HepG2 (cell line): ENCODE data around the gene BMERB1. TPM values are rescaled to one million over a fixed set of nuclear protein-coding genes. Genes with fewer than 3 reads are reported as not detected.

Experiments
- BORCS8-MEF2B ChIP-seq: sonication (generic); formaldehyde crosslinking; IDR thresholded peaks from 2 replicates; pipeline ENCODE4 v1.8.0; 2022; ENCODE audit warnings: mild to moderate bottlenecking, missing genetic modification reagents
- DNMT3B ChIP-seq: conservative IDR thresholded peaks from 2 replicates; pipeline ENCODE4 v1.6.1; 2016; ENCODE audit warnings: missing biosample characterization, control low read depth
- ELF3 ChIP-seq: IDR thresholded peaks from 2 replicates; pipeline ENCODE4 v1.6.1; 2016; ENCODE audit warnings: missing genetic modification reagents, missing compliant biosample characterization
- ETV5 ChIP-seq: IDR thresholded peaks from 2 replicates; pipeline ENCODE4 v1.6.1; 2018; ENCODE audit warnings: missing biosample characterization, missing genetic modification reagents, inconsistent platforms, borderline replicate concordance
- HCFC1 ChIP-seq: fragments of 150-350 bp; IDR thresholded peaks from 2 replicates; pipeline ENCODE4 v1.6.1; 2014; ENCODE audit warnings: low read depth, low read length
- SMC3 ChIP-seq: IDR thresholded peaks from 2 replicates; pipeline ENCODE4 v1.6.1; 2011; ENCODE audit warnings: low read length, improper control_type of control experiment
- SOX6 ChIP-seq, 2 experiments: fragments of 450-650 bp in 1 of 2; sonication (generic) in 1 of 2; formaldehyde crosslinking in 1 of 2; IDR thresholded peaks; 2 replicates each; pipeline versions ENCODE4 v1.4.0 to v1.6.1; 2017 to 2020; ENCODE audit warnings: antibody characterized with exemption in 1 of 2, mild to moderate bottlenecking in 1 of 2, missing genetic modification reagents in 1 of 2
- SP5 ChIP-seq: IDR thresholded peaks from 2 replicates; pipeline ENCODE4 v1.6.1; 2016; ENCODE audit warnings: low read depth, borderline replicate concordance
- ZBTB42 ChIP-seq: sonication (generic); formaldehyde crosslinking; IDR thresholded peaks from 2 replicates; pipeline ENCODE4 v1.5.0; 2020; ENCODE audit warnings: mild to moderate bottlenecking, missing genetic modification reagents
- ZNF224 ChIP-seq: sonication (generic); formaldehyde crosslinking; IDR thresholded peaks from 2 replicates; pipeline ENCODE4 v1.5.0; 2020; ENCODE audit warnings: mild to moderate bottlenecking, missing genetic modification reagents
- ZNF441 ChIP-seq: sonication (generic); formaldehyde crosslinking; IDR thresholded peaks from 2 replicates; pipeline ENCODE4 v1.7.0; 2021; ENCODE audit warnings: missing genetic modification reagents, borderline replicate concordance
- ZNF562 ChIP-seq: sonication (generic); formaldehyde crosslinking; IDR thresholded peaks from 2 replicates; pipeline ENCODE4 v1.8.0; 2022; ENCODE audit warnings: missing genetic modification reagents, borderline replicate concordance
- ZNF589 ChIP-seq: sonication (generic); formaldehyde crosslinking; conservative IDR thresholded peaks from 2 replicates; pipeline ENCODE4 v1.8.0; 2022; ENCODE audit warnings: mild to moderate bottlenecking, moderate library complexity, missing genetic modification reagents
- ZNF615 ChIP-seq: sonication (generic); formaldehyde crosslinking; IDR thresholded peaks from 2 replicates; pipeline ENCODE4 v1.5.0; 2020; ENCODE audit warnings: mild to moderate bottlenecking, missing genetic modification reagents, borderline replicate concordance
- polyA plus RNA-seq, 8 experiments: library from polyadenylated mRNA; depleted of rRNA in 3 of 8; stranded (reverse) in 7 of 8; unstranded in 1 of 8; fragments of >200 nt; fragmentation: Illumina TruSeq in 4 of 8; extraction: Trizol in 4 of 8; gene quantifications; 2 replicates each; pipeline versions ENCODE4 v1.2.1 to v1.2.3, GENCODE V29; 2011 to 2016; ENCODE audit warnings: low read depth in 4 of 8, missing spikeins in 1 of 8, mixed read lengths in 1 of 8; ENCODE audit not compliant: insufficient read depth in 1 of 8
- total RNA-seq, 5 experiments: library from RNA; depleted of rRNA; stranded (reverse); fragments of >200 nt; fragmentation: Illumina TruSeq; extraction: Trizol; gene quantifications; 2 replicates each; pipeline ENCODE4 v1.2.3, GENCODE V29; 2016; ENCODE audit warnings: low read depth in 1 of 5
- TF ChIP-seq, protein P1 (sequence below): sonication (generic); formaldehyde crosslinking; IDR thresholded peaks from 2 replicates; pipeline ENCODE4 v1.5.0; 2020; ENCODE audit warnings: mild to moderate bottlenecking, missing genetic modification reagents
- TF ChIP-seq, protein P2 (sequence below): sonication (generic); formaldehyde crosslinking; IDR thresholded peaks from 2 replicates; pipeline ENCODE4 v1.4.0; 2020; ENCODE audit warnings: mild to moderate bottlenecking, missing genetic modification reagents, borderline replicate concordance
- TF ChIP-seq, protein P3 (sequence below): sonication (generic); formaldehyde crosslinking; IDR thresholded peaks from 2 replicates; pipeline ENCODE4 v1.8.0; 2022; ENCODE audit warnings: missing genetic modification reagents, mild to moderate bottlenecking, moderate library complexity, borderline replicate concordance
- TF ChIP-seq, protein P4 (sequence below): sonication (generic); formaldehyde crosslinking; IDR thresholded peaks from 2 replicates; pipeline ENCODE4 v1.5.0; 2020; ENCODE audit warnings: missing genetic modification reagents

The BMERB1 gene
- total and polyA plus RNA-seq, 2 of the 13 experiments (the other 11 are each of a cell fraction or from before 2014, with no cell fraction given): 1.4 TPM

DNA sequence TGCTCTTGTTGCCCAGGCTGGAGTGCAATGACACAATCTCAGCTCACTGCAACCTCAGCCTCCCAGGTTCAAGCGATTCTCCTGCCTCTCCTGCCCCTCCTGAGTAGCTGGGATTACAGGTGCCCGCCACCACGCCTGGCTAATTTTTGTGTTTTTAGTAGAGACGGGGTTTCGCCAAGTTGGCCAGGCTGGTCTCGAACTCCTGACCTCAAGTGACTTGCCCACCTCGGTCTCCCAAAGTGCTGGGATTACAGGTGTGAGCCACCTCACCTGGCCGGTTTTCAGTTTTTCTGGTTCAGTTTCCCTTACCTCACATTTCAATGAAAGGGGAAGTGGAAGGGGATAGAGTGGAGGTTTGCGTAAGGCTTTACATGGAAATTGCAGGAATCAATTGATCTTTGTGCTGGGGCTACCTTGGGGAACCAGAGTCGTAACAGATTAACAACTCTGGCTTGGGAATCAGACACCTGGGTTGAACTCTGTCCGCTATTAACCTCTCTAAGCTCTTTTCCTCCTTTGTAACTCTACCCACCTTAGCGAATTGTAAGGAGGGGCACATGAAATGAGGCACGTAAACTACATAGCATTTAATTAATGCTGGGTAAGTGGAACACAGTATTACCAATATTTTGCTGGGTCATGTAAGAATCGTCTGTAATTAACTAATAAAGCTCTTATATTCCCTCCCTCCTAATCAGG is 35.6 kb upstream of the BMERB1 start (continued):
- TF ChIP-seq, protein P1, sequence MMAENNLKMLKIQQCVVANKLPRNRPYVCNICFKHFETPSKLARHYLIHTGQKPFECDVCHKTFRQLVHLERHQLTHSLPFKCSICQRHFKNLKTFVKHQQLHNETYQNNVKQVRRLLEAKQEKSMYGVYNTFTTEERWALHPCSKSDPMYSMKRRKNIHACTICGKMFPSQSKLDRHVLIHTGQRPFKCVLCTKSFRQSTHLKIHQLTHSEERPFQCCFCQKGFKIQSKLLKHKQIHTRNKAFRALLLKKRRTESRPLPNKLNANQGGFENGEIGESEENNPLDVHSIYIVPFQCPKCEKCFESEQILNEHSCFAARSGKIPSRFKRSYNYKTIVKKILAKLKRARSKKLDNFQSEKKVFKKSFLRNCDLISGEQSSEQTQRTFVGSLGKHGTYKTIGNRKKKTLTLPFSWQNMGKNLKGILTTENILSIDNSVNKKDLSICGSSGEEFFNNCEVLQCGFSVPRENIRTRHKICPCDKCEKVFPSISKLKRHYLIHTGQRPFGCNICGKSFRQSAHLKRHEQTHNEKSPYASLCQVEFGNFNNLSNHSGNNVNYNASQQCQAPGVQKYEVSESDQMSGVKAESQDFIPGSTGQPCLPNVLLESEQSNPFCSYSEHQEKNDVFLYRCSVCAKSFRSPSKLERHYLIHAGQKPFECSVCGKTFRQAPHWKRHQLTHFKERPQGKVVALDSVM: no peak
- TF ChIP-seq SOX6 (IDR thresholded peaks at IDR 0.05) (no peak), SOX6 (CRISPR knock-in tag; IDR thresholded peaks at IDR 0.05) (peak; percentile 92), ZNF589 (CRISPR knock-in tag) (peak; percentile 31; the same call in 1 of the 2 replicates), BORCS8-MEF2B (peak; percentile 70), ZNF562 (no peak), SMC3 (peak; percentile 30; the same call in 1 of the 2 replicates), DNMT3B (CRISPR knock-in tag) (no peak), ELF3 (CRISPR knock-in tag) (peak; percentile 99), ZBTB42 (CRISPR knock-in tag) (no peak), HCFC1 (no peak), SP5 (no peak), ZNF224 (no peak), ETV5 (peak; percentile 88; the same call in 1 of the 2 replicates), ZNF441 (CRISPR knock-in tag) (no peak; the same call in 1 of the 2 replicates), ZNF615 (no peak)
- TF ChIP-seq, protein P2, sequence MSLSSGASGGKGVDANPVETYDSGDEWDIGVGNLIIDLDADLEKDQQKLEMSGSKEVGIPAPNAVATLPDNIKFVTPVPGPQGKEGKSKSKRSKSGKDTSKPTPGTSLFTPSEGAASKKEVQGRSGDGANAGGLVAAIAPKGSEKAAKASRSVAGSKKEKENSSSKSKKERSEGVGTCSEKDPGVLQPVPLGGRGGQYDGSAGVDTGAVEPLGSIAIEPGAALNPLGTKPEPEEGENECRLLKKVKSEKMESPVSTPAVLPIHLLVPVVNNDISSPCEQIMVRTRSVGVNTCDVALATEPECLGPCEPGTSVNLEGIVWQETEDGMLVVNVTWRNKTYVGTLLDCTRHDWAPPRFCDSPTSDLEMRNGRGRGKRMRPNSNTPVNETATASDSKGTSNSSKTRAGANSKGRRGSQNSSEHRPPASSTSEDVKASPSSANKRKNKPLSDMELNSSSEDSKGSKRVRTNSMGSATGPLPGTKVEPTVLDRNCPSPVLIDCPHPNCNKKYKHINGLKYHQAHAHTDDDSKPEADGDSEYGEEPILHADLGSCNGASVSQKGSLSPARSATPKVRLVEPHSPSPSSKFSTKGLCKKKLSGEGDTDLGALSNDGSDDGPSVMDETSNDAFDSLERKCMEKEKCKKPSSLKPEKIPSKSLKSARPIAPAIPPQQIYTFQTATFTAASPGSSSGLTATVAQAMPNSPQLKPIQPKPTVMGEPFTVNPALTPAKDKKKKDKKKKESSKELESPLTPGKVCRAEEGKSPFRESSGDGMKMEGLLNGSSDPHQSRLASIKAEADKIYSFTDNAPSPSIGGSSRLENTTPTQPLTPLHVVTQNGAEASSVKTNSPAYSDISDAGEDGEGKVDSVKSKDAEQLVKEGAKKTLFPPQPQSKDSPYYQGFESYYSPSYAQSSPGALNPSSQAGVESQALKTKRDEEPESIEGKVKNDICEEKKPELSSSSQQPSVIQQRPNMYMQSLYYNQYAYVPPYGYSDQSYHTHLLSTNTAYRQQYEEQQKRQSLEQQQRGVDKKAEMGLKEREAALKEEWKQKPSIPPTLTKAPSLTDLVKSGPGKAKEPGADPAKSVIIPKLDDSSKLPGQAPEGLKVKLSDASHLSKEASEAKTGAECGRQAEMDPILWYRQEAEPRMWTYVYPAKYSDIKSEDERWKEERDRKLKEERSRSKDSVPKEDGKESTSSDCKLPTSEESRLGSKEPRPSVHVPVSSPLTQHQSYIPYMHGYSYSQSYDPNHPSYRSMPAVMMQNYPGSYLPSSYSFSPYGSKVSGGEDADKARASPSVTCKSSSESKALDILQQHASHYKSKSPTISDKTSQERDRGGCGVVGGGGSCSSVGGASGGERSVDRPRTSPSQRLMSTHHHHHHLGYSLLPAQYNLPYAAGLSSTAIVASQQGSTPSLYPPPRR (CRISPR knock-in tag): peak; percentile 79
- TF ChIP-seq, protein P3, sequence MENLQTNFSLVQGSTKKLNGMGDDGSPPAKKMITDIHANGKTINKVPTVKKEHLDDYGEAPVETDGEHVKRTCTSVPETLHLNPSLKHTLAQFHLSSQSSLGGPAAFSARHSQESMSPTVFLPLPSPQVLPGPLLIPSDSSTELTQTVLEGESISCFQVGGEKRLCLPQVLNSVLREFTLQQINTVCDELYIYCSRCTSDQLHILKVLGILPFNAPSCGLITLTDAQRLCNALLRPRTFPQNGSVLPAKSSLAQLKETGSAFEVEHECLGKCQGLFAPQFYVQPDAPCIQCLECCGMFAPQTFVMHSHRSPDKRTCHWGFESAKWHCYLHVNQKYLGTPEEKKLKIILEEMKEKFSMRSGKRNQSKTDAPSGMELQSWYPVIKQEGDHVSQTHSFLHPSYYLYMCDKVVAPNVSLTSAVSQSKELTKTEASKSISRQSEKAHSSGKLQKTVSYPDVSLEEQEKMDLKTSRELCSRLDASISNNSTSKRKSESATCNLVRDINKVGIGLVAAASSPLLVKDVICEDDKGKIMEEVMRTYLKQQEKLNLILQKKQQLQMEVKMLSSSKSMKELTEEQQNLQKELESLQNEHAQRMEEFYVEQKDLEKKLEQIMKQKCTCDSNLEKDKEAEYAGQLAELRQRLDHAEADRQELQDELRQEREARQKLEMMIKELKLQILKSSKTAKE: no peak; the same call in none of the 2 replicates
- TF ChIP-seq, protein P4, sequence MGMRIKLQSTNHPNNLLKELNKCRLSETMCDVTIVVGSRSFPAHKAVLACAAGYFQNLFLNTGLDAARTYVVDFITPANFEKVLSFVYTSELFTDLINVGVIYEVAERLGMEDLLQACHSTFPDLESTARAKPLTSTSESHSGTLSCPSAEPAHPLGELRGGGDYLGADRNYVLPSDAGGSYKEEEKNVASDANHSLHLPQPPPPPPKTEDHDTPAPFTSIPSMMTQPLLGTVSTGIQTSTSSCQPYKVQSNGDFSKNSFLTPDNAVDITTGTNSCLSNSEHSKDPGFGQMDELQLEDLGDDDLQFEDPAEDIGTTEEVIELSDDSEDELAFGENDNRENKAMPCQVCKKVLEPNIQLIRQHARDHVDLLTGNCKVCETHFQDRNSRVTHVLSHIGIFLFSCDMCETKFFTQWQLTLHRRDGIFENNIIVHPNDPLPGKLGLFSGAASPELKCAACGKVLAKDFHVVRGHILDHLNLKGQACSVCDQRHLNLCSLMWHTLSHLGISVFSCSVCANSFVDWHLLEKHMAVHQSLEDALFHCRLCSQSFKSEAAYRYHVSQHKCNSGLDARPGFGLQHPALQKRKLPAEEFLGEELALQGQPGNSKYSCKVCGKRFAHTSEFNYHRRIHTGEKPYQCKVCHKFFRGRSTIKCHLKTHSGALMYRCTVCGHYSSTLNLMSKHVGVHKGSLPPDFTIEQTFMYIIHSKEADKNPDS (CRISPR knock-in tag): no peak; the same call in 1 of the 2 replicates
